Measurements from ENCODE around the gene SNCG.

SNCG gene

DNA sequence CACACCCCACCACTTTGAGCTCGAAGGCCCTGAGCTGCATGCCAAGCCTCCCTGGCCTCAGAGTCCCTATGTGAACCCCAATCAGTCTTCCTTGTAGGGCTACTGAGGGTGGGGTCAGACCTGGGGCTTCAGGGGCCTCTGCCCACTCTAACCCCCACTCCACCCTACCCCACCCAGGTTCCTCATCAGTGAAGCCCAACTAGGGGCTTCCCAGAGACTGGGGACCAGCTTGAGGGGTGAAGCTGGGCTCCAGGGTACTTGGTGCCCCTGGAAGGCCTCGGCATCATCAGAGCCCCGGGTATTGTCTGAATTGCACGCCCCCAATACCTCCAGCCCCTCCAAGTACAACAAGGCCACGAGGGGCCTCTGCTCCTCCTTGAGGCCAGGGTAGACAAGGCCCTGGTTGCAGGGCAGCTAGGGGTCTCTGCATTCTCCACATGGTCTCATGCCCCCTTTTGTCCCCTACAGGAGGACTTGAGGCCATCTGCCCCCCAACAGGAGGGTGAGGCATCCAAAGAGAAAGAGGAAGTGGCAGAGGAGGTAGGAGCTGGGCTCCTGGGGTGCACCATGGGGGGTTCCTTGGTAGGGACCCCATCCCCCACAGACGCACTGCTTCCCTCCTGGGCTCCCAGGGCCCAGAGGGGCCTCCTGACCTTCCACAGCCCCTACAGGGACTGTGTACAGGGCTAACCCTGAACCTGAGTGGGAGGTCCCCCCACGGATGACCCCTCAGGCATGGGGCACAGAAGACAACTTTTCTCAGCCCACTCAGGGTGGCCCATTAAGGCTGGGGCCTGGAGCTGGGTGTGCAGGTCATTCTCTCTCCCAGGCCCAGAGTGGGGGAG, 4.0 kb downstream of the SNCG start:
- Mint-ChIP-seq H3K27ac (no peak overlapping the region), H3K4me1 (ENCODE audit: low read depth) (peaks cover 20% of the 10 kb centered on the region), H3K9me3 (ENCODE audit: low read depth) (no peaks in the 10 kb centered on the region), H3K36me3 (no peaks in the 10 kb centered on the region), H3K4me3 (no peak overlapping the region), H3K27me3 (no peaks in the 10 kb centered on the region)

DNA sequence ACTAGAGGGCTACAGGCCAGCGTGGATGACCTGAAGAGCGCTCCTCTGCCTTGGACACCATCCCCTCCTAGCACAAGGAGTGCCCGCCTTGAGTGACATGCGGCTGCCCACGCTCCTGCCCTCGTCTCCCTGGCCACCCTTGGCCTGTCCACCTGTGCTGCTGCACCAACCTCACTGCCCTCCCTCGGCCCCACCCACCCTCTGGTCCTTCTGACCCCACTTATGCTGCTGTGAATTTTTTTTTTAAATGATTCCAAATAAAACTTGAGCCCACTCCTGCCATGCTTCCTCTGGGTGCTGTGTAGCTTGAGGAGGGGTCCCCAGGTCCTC, 4.5 kb downstream of the SNCG start:
- Mint-ChIP-seq H3K4me1 (ENCODE audit: low read depth) (peaks cover 26% of the 10 kb centered on the region), H3K27ac (no peak overlapping the region), H3K4me3 (no peak overlapping the region), H3K36me3 (no peaks in the 10 kb centered on the region), H3K27me3 (no peaks in the 10 kb centered on the region), H3K9me3 (ENCODE audit: low read depth) (no peaks in the 10 kb centered on the region)

DNA sequence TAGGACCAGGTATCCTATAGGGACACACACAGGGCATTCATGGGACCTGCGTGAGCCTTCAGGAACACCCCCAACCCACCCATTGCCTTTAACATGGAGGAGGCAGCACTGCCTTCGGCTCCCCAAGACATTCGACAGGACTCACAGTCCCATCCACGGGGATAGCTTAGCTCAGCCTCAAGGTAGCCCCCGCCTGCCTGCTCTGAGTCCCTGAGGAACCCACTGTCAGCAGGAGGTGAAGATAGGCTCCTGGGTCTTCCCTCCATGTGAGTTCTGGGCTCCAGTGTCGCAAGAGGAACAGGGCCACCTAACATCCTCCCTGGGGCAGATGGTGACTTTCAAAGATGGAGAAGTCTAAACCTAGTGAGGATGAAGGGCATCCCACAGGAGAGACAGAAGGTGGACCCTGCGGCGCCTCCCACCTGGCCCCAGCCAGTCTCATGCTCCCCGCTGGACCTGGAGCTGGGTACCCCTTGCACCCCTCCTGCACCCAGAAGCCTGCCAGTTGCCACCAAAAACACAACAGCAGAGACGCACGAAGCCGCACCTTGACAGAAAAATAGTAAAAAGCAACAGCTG, 5.0 kb downstream of the SNCG start:
- no peaks in the 10 kb centered on the region for H3K9me3 Mint-ChIP-seq (ENCODE audit: low read depth)
- H3K27me3 Mint-ChIP-seq, result no peaks in the 10 kb centered on the region
- H3K4me3 Mint-ChIP-seq, result no peak overlapping the region
- H3K4me1 Mint-ChIP-seq (ENCODE audit: low read depth), result peaks cover 26% of the 10 kb centered on the region
- no peak overlapping the region for H3K27ac Mint-ChIP-seq
- H3K36me3 Mint-ChIP-seq, result no peaks in the 10 kb centered on the region

DNA sequence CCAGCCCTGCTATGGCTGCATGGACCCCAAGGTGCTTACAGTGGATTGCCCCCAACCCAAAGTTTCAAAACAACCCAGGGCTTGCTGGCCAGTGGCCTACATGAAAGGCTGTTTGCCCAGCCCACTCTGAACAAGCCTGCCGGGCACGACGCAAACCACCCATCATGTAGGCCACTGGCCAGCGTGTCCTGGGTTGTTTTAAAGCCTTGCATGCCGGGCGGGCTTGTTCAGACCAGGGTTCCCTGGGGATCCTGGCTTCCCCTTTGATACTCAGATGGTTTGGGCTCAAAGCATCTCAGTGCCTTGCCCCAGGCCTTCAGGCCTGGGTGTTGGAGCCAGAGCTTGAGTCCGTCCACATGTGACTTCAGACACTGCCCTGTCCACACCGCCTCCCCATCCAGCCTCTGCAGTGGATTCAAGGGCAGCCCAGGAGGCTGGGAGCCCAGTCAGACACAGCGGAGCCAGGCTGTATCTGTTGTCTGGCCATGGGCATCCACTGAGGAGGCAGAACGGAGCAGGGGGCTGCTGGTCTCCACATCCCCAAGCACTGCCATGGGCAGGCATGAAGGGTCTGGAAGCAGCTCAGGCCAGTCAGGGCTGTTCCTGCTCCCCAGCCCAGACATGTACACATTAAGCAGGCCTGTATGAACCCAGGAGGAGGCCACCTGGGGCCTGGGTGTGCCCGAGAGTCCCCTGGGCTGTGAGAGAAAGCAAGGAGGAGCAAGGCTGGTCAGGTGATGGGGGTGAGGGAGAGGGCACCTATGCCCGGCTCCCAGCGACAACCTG, 5.9 kb downstream of the SNCG start:
- Mint-ChIP-seq H3K9me3 (ENCODE audit: low read depth) (no peaks in the 10 kb centered on the region), H3K27ac (no peak overlapping the region), H3K27me3 (no peaks in the 10 kb centered on the region), H3K36me3 (no peaks in the 10 kb centered on the region), H3K4me3 (no peak overlapping the region), H3K4me1 (ENCODE audit: low read depth) (peaks cover 31% of the 10 kb centered on the region)

DNA sequence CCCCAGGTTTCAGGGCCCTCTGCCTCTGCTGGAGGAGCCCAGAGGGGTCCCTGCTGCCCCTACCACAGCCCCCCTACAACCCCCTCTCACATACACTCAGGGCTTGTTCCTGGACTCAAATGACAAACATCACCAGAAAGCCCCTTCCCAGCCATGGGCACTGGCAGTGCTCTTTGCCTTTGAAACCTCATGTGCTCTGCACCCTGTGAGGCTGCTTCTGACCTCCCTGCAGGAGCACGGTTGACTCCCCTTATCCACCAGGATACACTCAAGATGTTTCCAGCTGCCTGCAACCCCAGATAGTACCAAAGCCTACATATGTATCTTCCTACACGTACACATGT, 6.4 kb downstream of the SNCG start:
- peaks cover 36% of the 10 kb centered on the region for H3K4me1 Mint-ChIP-seq (ENCODE audit: low read depth)

DNA sequence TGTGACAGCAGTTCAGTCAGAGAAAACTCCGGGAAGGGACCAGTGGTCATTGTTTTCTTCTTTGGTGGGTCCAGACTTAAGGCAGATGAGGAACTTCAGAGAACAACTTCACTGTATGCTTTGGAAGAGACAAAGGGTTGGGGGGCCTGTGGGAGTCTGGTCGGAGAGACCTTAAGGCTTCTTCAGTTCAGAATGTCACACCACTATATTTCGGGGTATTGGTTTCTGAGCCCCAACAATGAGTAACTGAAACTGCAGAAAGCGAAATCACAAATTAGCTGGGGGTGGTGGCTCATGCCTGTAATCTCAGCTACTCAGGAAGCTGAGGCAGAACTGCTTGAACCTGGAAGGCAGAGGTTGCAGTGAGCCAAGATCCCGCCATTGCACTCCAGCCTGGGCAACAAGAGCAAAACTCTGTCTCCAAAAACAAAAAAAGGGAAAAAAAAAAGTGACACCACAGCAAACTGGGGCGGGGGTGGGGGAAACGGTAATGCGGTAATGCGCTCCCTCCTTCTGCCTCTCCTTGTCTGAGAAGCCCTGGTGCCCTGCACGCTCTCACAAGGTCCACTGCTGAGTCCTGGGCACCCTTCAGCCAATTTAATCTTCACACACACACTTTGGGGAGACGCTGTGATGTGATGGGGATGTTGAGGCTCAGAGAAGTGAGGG, 7.7 kb downstream of the SNCG start:
- Mint-ChIP-seq H3K27ac (peak overlapping the region; percentile 88), H3K9me3 (ENCODE audit: low read depth) (no peaks in the 10 kb centered on the region), H3K4me1 (ENCODE audit: low read depth) (peaks cover 41% of the 10 kb centered on the region), H3K4me3 (peak overlapping the region; percentile 75), H3K27me3 (no peaks in the 10 kb centered on the region), H3K36me3 (no peaks in the 10 kb centered on the region)

More for the DNA sequence above, 6.4 kb downstream of the SNCG start:
- no peaks in the 10 kb centered on the region for H3K9me3 Mint-ChIP-seq (ENCODE audit: low read depth)
- no peaks in the 10 kb centered on the region for H3K27me3 Mint-ChIP-seq
- H3K36me3 Mint-ChIP-seq, result no peaks in the 10 kb centered on the region
- peak overlapping the region; percentile 35 for H3K4me3 Mint-ChIP-seq
- H3K27ac Mint-ChIP-seq, result no peak overlapping the region

DNA sequence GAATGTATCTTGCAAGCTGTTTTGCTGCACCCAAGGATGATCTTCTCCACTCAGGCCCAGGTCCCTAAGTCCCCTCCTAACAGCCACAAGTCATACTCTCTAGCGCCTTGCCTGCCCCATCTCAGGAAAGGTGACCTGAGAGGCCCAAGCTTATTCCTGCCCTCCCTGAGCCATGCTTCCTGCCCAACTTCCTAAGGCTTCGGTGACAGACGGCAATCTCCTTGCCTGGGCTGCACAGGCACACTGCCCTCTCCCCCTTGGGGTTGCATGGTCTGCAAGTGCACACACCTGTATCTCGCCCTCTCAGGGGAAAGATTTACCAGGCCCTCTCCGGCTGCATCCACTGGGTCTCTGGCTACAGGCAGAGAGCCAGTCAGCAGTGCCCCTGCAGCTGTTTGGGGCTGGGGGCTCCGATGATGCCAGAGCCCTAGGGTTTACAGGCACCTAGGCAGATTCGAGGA, 9.1 kb downstream of the SNCG start:
- peaks cover 46% of the 10 kb centered on the region for H3K4me1 Mint-ChIP-seq (ENCODE audit: low read depth)
- H3K27ac Mint-ChIP-seq, result no peak overlapping the region
- H3K9me3 Mint-ChIP-seq (ENCODE audit: low read depth), result no peaks in the 10 kb centered on the region
- H3K27me3 Mint-ChIP-seq, result no peaks in the 10 kb centered on the region
- H3K36me3 Mint-ChIP-seq, result no peaks in the 10 kb centered on the region
- no peak overlapping the region for H3K4me3 Mint-ChIP-seq

DNA sequence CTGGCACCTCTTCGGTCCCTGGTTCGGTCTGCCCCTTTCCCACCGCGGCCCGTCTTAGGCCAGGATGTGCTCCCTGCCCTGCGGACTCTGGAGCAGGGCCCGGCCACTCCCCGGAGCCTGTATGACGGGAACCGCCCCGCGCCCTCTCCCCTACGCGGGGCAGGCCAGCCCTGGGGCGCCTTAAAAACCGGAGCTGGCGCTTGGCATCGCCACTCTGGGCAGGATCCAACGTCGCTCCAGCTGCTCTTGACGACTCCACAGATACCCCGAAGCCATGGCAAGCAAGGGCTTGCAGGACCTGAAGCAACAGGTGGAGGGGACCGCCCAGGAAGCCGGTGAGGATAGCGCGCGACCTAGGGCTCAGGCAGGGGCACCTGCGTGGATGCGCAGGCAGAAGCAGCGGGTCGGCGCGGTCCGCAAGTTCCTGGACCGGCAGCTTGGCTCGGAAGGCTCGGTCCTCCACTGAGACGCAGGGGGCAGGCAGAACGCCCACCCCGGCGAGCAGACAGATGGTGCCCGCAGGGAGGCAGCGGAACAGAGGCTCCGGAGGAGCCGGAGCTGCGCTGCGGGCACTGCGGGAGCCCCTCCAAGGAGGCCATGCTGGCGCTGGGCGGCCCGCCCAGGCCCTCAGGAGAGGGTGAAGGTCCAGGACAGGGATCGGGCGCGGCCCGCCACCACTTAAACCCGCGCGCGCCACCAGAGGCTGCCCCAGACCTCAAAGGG, 10.0 kb downstream of the SNCG start, which contains the start of gene ADIRF:
TSS of gene ADIRF (plus strand) at position 212 of the 723 bp plus-strand sequence. CDS start at position 275, 63 bp downstream.
- H3K4me1 Mint-ChIP-seq (ENCODE audit: low read depth), result peaks cover 51% of the 10 kb centered on the region
- H3K4me3 Mint-ChIP-seq, result peak within 1 kb of the TSS; percentile 58
- no peaks in the 10 kb centered on the region for H3K36me3 Mint-ChIP-seq
- H3K27me3 Mint-ChIP-seq, result no peaks in the 10 kb centered on the region
- no peaks in the 10 kb centered on the region for H3K9me3 Mint-ChIP-seq (ENCODE audit: low read depth)
- no peak within 1 kb of the TSS for H3K27ac Mint-ChIP-seq

DNA sequence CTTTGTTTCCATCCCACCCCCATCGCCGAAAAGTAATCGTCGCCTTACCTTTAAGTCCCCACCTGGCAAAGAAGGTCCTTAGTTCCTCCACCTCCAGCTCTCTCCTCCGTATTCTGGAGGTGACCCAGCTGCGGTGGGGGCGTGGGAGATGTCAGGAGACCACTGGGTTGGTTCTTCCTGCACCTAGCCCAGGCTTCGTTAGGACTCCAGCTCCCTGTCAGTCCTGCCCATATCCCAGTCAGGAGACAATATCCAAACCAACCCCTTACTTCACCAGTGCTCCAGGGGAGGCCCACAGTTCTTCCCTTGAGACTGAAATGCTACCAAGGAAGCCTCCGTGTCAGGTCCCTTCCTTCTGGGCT, 10.6 kb downstream of the SNCG start:
- Mint-ChIP-seq H3K27me3 (no peaks in the 10 kb centered on the region), H3K27ac (no peak overlapping the region), H3K36me3 (no peaks in the 10 kb centered on the region), H3K4me1 (ENCODE audit: low read depth) (peaks cover 51% of the 10 kb centered on the region), H3K4me3 (peak overlapping the region; percentile 58), H3K9me3 (ENCODE audit: low read depth) (no peaks in the 10 kb centered on the region)

DNA sequence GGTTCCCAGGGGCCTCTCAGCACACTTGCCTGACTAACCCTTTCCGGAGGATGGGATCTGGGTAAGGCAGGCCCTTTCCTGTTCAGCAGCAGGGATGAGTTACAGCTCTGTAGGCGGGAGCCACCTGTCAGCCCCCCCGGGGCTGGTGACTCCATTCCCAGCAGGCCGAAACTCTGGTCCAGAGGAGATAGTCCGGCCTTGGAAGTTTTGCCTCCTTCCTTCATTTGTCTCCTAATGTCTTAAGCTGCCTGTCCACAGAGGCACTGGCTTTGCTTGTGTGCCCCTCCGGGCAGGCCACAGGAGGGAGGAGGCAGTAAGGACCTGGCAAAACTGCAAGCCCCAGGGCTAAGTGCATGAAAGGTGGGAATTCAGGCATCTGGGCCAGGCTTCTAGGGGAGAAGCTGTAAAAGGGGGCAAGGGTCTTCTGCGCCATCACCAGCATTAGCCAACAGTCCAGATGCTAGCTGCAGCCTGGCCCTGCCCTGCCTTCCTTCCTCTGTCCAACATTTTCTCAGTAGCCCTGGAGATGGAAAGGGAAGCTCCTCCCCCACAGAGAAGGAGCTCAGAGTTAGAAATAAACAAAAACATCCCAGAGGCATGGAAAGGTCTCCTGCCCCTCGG, 11.1 kb downstream of the SNCG start:
- Mint-ChIP-seq H3K27ac (no peak overlapping the region), H3K36me3 (no peaks in the 10 kb centered on the region), H3K9me3 (ENCODE audit: low read depth) (no peaks in the 10 kb centered on the region), H3K4me3 (peak overlapping the region; percentile 58), H3K4me1 (ENCODE audit: low read depth) (peaks cover 51% of the 10 kb centered on the region), H3K27me3 (no peaks in the 10 kb centered on the region)

DNA sequence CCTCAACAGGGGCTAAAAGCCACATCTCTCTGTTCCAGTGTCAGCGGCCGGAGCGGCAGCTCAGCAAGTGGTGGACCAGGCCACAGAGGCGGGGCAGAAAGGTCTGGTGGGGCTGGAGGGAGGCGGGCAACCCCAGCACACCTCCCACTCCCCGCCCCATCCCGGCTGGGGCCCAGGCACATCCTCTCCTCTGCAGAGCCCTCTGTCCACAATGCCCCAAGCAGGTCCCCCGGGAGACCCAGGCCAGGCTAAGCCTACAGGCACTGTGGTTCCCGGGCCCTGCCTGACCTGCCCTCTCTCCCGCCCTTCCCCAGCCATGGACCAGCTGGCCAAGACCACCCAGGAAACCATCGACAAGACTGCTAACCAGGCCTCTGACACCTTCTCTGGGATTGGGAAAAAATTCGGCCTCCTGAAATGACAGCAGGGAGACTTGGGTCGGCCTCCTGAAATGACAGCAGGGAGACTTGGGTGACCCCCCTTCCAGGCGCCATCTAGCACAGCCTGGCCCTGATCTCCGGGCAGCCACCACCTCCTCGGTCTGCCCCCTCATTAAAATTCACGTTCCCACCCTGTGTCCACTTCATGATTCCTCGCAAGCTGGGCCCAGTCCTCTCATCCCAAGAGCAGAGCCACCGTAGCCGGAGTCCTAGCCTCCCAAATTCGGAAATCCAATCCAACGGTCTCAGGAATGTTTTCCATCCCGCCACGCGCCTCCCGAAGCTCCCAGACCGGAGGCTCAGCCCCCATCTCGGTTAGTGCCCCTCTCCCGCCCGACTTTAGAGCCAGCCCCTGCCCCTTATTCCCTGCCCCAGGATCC, 12.0 kb downstream of the SNCG start:
- Mint-ChIP-seq H3K27ac (peak overlapping the region; percentile 67), H3K9me3 (ENCODE audit: low read depth) (no peaks in the 10 kb centered on the region), H3K36me3 (no peaks in the 10 kb centered on the region), H3K4me1 (ENCODE audit: low read depth) (peaks cover 48% of the 10 kb centered on the region), H3K27me3 (no peaks in the 10 kb centered on the region), H3K4me3 (peak overlapping the region; percentile 80)

DNA sequence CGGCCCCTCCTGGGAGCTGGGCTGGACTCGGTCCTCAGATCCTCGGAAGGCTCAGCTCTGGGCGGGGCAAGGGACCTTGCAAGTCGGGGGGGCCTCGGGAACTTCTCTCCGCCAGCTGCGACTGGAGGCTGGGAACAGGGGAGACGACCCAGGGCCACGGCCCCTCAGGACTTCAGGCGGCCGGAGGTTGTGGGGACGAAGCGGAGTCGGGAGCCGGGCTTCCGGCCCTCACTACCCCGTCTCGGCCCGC, 12.5 kb downstream of the SNCG start:
- Mint-ChIP-seq H3K27ac (peak overlapping the region; percentile 67), H3K4me1 (ENCODE audit: low read depth) (peaks cover 42% of the 10 kb centered on the region), H3K9me3 (ENCODE audit: low read depth) (no peaks in the 10 kb centered on the region), H3K27me3 (no peaks in the 10 kb centered on the region), H3K4me3 (peak overlapping the region; percentile 80), H3K36me3 (no peaks in the 10 kb centered on the region)

DNA sequence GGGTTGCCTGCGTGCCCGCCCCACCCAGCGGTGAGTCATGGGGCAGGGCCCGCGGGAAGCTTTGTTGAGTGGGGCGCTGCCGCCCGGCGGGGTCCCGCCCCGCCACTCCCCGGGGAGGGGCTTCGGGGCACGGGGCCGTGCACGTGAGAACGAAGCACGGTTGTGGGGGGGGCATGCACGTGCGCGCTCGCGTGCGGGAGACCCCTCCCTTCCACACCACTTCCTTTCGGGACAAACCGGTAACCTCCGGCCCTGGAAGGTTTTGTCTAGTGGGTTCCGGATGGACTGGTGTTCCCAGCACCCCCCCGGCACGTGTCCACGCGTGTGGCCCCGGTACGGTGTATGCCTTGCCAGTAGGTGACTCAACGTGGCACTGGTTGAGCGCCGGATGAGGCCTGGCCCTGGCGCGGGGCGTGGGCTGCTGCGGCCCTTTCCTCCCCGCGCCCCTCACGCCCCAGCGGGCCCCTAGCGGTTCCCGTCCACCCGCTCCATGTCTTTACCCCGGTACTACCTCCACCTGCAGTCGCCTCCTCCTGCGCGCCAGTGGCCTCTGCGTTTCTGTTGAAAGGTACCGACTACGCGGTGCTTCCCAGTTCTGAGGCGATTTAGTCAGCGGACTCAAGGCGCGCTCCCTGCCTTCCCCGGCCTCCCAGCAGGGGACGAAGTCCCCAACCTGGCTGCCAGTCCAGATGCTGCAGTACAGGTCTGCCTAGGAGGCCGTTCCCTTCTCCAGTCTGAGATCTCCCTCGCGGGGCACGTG, 13.0 kb downstream of the SNCG start:
- peaks cover 37% of the 10 kb centered on the region for H3K4me1 Mint-ChIP-seq (ENCODE audit: low read depth)
- no peaks in the 10 kb centered on the region for H3K9me3 Mint-ChIP-seq (ENCODE audit: low read depth)
- peak overlapping the region; percentile 95 for H3K27ac Mint-ChIP-seq
- peak overlapping the region; percentile 85 for H3K4me3 Mint-ChIP-seq
- H3K27me3 Mint-ChIP-seq, result no peaks in the 10 kb centered on the region
- H3K36me3 Mint-ChIP-seq, result no peaks in the 10 kb centered on the region

Measured in activated naive CD8-positive, alpha-beta T cell (primary cell).